HG02588 (cell line): ENCODE data around the gene AIPL1.

Experiments used
- ATAC-seq: cut with Tn5 transposase; IDR thresholded peaks from one replicate; pipeline ENCODE4 v1.9.1; 2021; ENCODE audit warnings: mild to moderate bottlenecking, moderate library complexity; ENCODE audit not compliant: unreplicated experiment

Gene AIPL1

GRCh38 chr17:6468051-6468790, 33.3 kb upstream of the AIPL1 start:
- no peak for ATAC-seq

GRCh38 chr17:6467567-6467966, 32.6 kb upstream of the AIPL1 start:
- ATAC-seq, result no peak

- ATAC-seq, result no peak
Measured at GRCh38 chr17:6465206-6466003, 30.5 kb upstream of the AIPL1 start.

- ATAC-seq, result no peak
Measured at GRCh38 chr17:6464446-6465041, 29.6 kb upstream of the AIPL1 start.

- ATAC-seq, result no peak
Measured at GRCh38 chr17:6463616-6464445, 28.9 kb upstream of the AIPL1 start.

GRCh38 chr17:6462692-6463091, 27.8 kb upstream of the AIPL1 start:
- no peak for ATAC-seq

- ATAC-seq, result no peak
Measured at GRCh38 chr17:6461792-6462524, 27.0 kb upstream of the AIPL1 start.

- no peak for ATAC-seq
Measured at GRCh38 chr17:6461246-6461645, 26.3 kb upstream of the AIPL1 start.

GRCh38 chr17:6460531-6461161, 25.7 kb upstream of the AIPL1 start:
- ATAC-seq, result no peak

- no peak for ATAC-seq
Measured at GRCh38 chr17:6458460-6458950, 23.6 kb upstream of the AIPL1 start.

- no peak for ATAC-seq
Measured at GRCh38 chr17:6457688-6458459, 23.0 kb upstream of the AIPL1 start.

- no peak for ATAC-seq
Measured at GRCh38 chr17:6456914-6457687, 22.2 kb upstream of the AIPL1 start.

GRCh38 chr17:6456321-6456720, 21.4 kb upstream of the AIPL1 start:
- no peak for ATAC-seq

- ATAC-seq, result no peak
Measured at GRCh38 chr17:6455321-6455705, 20.4 kb upstream of the AIPL1 start.

GRCh38 chr17:6454495-6455320, 19.8 kb upstream of the AIPL1 start:
- no peak for ATAC-seq

GRCh38 chr17:6453279-6454024, 18.5 kb upstream of the AIPL1 start:
- ATAC-seq, result no peak
